ENCODE results near the gene KCNQ2.

The KCNQ2 gene

DNA sequence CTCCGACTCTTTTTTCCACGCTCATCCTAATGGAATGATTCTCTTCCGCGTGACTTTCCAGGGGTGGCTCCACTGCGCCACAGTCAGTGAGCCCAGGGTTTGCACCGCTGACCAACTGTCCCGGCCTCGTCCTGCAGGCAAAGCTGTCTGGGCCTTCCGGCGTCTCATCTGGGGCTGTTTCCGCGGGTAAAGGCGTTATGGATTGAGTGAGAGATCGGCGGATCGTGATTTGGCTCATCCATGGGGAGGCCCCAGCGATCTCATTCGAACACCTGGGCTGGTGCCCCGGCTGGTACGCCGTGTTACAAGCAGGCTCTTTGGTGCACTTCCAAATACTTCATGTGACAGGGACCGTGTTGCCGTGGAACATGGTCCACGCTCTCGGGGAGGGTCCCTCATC is 47.8 kb downstream of the KCNQ2 start:
- TF ChIP-seq REST (IDR thresholded peaks at IDR 0.05; ENCODE audit: insufficient replicate concordance, low read depth) = no peak
- no peak for DNase-seq (ENCODE audit: low read depth in 1 of 2, low spot score in 1 of 2)
- peaks cover 2% of the 10 kb centered on the region for H3K27me3 ChIP-seq (ENCODE audit: insufficient read depth, poor library complexity, severe bottlenecking)
- H3K27ac ChIP-seq (replicated peaks) = no peak overlapping the region
- H3K4me3 ChIP-seq (replicated peaks; ENCODE audit: insufficient read depth, low read length) = no peak overlapping the region

- DNase-seq (ENCODE audit: low read depth in 1 of 2, low spot score in 1 of 2) = no peak
- H3K27ac ChIP-seq (replicated peaks) = no peak overlapping the region
- TF ChIP-seq POLR2AphosphoS5 (IDR thresholded peaks at IDR 0.05; ENCODE audit: low read depth) (no peak), REST (IDR thresholded peaks at IDR 0.05; ENCODE audit: insufficient replicate concordance, low read depth) (no peak), SPI1 (IDR thresholded peaks at IDR 0.05; ENCODE audit: borderline replicate concordance, low read depth) (no peak), GABPA (IDR thresholded peaks at IDR 0.05; ENCODE audit: low read depth) (no peak)
- TF ChIP-seq, protein P1, sequence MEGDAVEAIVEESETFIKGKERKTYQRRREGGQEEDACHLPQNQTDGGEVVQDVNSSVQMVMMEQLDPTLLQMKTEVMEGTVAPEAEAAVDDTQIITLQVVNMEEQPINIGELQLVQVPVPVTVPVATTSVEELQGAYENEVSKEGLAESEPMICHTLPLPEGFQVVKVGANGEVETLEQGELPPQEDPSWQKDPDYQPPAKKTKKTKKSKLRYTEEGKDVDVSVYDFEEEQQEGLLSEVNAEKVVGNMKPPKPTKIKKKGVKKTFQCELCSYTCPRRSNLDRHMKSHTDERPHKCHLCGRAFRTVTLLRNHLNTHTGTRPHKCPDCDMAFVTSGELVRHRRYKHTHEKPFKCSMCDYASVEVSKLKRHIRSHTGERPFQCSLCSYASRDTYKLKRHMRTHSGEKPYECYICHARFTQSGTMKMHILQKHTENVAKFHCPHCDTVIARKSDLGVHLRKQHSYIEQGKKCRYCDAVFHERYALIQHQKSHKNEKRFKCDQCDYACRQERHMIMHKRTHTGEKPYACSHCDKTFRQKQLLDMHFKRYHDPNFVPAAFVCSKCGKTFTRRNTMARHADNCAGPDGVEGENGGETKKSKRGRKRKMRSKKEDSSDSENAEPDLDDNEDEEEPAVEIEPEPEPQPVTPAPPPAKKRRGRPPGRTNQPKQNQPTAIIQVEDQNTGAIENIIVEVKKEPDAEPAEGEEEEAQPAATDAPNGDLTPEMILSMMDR (IDR thresholded peaks at IDR 0.05; ENCODE audit: insufficient read depth, low read length) = no peak
- H3K27me3 ChIP-seq (ENCODE audit: insufficient read depth, poor library complexity, severe bottlenecking) = peaks cover 5% of the 10 kb centered on the region
- H3K4me3 ChIP-seq (replicated peaks; ENCODE audit: insufficient read depth, low read length) = no peak overlapping the region
Observed at GRCh38 chr20:63423751-63424150, 48.7 kb downstream of the KCNQ2 start.

DNA sequence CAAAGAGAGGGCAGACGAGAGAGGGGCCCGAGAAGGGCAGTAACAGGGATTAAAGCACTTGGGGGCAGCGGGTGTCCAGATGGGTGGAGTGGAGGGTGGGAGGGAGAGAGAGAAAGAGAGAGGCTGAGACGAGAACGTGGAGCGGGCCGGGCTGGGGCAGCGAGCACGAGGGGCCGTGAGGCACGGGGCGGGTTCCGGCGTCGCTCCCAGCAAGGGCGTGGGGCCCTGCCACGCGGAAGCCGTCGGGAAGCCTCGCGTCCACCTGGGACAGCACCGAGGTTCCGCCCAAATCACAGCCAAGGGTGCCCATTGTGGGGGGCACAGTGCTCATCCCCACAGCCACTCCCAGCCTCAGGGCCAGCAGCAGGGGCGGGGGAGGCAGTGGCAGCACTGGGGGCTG is 49.8 kb downstream of the KCNQ2 start:
- TF ChIP-seq REST (IDR thresholded peaks at IDR 0.05; ENCODE audit: insufficient replicate concordance, low read depth) = no peak
- no peak for TF ChIP-seq SPI1 (IDR thresholded peaks at IDR 0.05; ENCODE audit: borderline replicate concordance, low read depth)
- no peak for TF ChIP-seq POLR2AphosphoS5 (IDR thresholded peaks at IDR 0.05; ENCODE audit: low read depth)
- TF ChIP-seq, protein P1 (IDR thresholded peaks at IDR 0.05; ENCODE audit: insufficient read depth, low read length) = no peak
- TF ChIP-seq GABPA (IDR thresholded peaks at IDR 0.05; ENCODE audit: low read depth) = no peak
- Histone ChIP-seq H3K4me3 (replicated peaks; ENCODE audit: insufficient read depth, low read length) (no peak overlapping the region), H3K27me3 (ENCODE audit: insufficient read depth, poor library complexity, severe bottlenecking) (peaks cover 9% of the 10 kb centered on the region), H3K27ac (replicated peaks) (no peak overlapping the region)
- no peak for DNase-seq (ENCODE audit: low read depth in 1 of 2, low spot score in 1 of 2)

DNA sequence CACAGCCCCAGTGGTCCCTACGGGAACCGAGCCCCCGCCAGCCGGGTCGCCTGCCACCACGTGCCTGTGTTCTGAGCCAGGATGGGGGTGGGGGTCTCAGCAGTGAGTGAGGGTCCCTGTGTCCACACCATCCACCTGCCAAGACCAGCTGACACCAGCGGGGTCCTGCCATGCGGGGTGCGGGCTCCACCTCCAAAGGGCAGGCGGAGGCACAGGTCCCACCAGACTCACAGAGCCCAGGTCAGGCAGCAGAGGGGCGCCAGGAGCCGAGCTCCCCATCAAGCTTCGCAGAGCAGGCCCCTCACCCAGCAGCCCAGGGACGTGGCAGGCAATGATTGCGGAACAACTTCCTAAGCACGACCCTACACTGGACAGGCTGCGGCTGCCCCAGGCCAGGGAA is 50.5 kb downstream of the KCNQ2 start:
- Histone ChIP-seq H3K4me3 (replicated peaks; ENCODE audit: insufficient read depth, low read length) (no peak overlapping the region), H3K27ac (replicated peaks) (no peak overlapping the region), H3K27me3 (ENCODE audit: insufficient read depth, poor library complexity, severe bottlenecking) (peaks cover 15% of the 10 kb centered on the region)
- TF ChIP-seq, protein P1 (IDR thresholded peaks at IDR 0.05; ENCODE audit: insufficient read depth, low read length) = no peak
- TF ChIP-seq SPI1 (IDR thresholded peaks at IDR 0.05; ENCODE audit: borderline replicate concordance, low read depth) (no peak), POLR2AphosphoS5 (IDR thresholded peaks at IDR 0.05; ENCODE audit: low read depth) (no peak), REST (IDR thresholded peaks at IDR 0.05; ENCODE audit: insufficient replicate concordance, low read depth) (no peak), GABPA (IDR thresholded peaks at IDR 0.05; ENCODE audit: low read depth) (no peak)
- no peak for DNase-seq (ENCODE audit: low read depth in 1 of 2, low spot score in 1 of 2)

All from HL-60 (cell line).